GM21825 (cell line): Measurements from ENCODE around the gene SORL1.

Experiments
- ATAC-seq: cut with Tn5 transposase; IDR thresholded peaks from one replicate; pipeline ENCODE4 v1.9.1; 2021; ENCODE audit warnings: mild to moderate bottlenecking, moderate library complexity; ENCODE audit not compliant: unreplicated experiment

Gene SORL1

DNA sequence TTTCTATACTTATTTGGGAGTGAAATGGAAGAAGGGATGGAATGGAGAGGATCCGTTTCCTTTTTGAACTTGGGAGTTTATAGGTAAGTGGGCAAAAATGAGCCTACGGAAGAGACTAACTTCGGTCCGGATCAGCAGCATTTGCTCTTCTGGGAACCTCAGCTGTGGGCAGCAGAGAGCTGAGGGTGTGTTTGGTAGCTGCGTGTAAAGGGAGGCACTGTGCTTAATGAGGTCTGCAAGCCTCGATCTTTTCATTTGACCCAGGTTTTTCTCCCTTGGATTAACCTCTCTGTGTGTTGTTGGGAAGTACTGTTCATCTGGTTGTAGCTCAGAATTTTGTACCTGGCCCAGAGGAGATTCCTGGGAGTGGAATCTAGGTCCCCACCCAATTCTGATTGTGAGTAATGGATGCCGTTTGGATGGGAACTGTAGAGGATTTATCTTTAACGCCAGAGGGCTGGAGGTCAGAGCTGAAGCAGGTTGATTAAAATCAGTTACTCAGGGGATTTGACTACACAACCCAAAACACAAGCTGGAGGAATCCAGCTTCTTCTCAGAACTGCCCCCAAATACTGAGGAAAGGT lies 202.2 kb downstream of the SORL1 start:
- no peak for ATAC-seq

GRCh38 chr11:121654843-121655536 lies 202.9 kb downstream of the SORL1 start:
- ATAC-seq = no peak

DNA sequence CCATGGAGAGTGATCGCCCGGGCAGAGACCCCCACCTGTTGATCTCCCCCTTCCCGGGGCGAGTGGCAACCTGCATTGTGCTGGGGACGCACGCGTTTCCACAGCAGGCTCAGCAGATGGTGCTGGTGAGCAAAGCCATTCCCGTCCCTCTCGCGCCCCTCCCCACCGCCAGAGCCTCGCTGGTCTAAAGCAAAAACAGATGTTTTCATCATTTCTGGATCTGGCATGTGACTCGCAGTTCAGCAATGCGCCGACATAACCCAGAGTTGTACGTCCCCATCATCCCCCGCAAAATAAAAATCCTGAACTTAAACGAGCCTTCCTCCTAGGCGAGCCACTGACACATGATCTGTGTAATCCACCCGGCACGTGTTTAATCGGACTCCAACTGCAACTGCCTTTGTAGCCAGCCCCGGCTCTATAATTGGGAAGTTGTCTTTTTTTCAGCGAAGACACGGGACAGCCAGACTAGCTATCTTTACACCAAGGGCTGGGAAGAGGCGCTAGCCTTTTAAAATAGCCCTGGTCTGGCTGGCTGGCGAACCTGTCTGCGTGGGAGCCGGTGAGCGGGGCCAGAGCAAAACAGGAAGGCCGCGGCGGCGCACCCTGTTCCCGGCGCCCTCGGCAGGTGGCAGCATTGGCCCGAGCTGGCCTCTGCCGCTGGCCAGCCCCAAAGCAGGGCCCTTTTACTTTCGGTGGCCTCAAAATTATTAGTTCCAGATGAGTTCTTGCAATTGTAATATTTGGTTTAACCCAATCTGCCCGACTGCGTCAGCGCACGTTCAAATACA lies 203.6 kb downstream of the SORL1 start:
- peak; percentile 88 for ATAC-seq

GRCh38 chr11:121656328-121657090 lies 204.4 kb downstream of the SORL1 start:
- no peak for ATAC-seq

- no peak for ATAC-seq
Measured at GRCh38 chr11:121657146-121657545, 205.0 kb downstream of the SORL1 start.

- ATAC-seq = no peak
Measured at GRCh38 chr11:121659811-121660210, 207.7 kb downstream of the SORL1 start.

DNA sequence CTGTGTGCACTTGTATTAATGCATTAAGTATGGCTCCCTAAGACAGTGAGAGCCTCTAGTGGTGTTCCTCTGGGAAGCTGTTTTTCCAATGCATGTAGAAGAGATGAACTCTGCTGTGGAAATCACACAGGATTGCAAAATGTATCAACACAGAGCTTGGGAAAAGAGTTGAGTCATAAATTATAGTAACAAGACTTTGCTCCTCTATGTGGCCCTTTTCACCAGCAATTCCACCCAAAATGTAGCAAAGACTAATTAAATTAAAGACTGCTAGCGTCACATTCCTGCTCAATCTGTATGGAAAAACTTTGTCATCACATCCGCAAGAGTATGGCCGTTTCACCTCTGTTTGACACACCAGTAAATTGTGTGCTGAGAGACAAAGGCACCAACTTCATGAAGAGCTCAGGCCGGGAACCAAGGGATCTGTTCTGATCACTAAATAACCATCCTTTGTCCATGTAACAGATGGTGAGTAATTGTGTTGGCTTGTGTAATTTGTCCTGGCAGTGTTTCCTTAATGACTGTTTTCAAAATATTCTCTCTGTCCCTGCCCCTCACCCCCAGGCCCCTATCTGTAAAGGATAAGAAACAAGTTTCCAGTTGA lies 209.9 kb downstream of the SORL1 start:
- no peak for ATAC-seq

DNA sequence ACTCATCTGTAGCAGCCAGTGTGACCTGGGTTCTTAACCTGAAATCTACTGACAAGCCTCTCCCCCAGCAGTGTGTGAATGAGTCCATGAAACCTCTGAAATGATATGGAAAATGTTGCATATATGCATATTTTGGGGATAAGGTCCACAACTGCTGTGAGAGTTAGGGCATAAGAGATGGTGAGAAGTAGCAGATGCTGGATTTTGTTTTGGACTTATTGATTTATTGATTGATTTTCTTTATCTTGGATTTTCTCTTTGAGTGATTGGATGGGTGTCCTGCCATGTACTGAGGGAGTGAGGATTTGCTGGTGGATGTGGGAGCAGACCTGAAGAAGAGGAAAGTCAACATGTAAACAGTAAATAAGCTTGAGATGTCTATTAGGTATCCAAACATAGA lies 212.0 kb downstream of the SORL1 start:
- ATAC-seq = no peak

DNA sequence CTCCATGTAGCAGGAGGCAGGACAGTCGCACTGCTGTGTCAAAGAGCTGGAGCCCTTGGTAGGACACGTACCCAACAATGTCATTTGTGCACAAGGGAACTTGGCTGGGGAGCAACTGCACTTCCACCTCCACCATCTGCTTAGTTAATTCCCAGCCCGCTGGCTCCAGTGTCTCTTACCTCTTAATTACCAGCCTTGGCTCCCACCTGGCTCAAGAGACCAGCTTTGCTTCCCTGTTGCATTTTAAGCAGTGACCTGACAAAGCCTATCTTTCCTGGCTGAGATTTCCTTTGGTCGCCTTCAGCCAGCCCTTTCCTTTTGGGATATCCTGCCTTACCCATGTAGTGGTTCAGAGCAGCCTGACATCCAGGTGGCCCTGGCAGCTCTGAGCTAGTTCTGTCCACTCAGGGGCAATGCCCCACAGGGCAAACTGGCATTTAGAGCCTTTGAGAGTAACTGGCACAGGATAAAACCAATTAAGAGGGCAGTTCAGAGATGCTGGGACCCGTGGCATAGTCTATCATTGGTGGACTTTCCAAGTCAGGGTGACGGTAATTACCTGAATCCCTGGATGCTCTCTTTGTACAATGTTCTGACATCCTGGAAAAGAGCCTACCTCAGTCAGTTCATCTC lies 213.2 kb downstream of the SORL1 start:
- no peak for ATAC-seq

GRCh38 chr11:121667836-121668235 lies 215.7 kb downstream of the SORL1 start:
- no peak for ATAC-seq

DNA sequence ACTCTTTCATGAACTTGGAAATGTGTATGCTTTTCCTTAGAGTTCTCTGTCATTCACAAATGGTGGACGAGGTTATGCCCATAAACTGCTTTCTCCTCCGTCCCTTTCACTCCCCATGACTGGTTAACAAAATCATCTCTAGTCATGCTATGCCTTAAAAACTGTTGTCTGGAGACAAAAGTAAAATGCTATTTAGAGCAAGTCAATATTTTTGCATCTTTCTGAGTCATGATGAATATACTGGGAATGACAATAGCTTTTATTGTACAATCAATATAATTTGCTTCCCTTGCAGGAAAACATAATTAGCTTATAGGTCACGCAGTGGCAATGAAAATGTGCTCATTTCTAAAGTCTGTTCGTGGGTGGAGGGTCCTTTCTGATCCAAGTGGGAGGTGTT lies 217.3 kb downstream of the SORL1 start:
- ATAC-seq = no peak

DNA sequence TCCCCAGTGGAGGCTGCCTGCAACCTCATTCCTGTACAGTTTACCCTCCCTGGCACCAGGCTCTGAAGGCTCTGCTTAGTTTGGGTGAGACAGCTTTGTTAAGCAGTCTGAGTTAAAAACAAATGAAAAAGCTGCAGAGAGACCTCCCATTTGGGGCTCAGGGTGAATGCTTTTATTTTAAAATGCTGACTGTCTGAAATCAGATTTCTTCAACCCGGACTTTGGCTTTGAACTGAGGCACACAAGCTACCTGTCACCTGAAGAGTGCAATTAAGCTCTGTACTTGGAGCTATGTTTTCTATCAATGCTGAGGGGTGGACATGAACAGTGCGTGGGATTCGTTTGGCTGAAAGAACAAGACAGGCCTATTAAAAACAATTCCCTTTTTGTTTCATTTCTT lies 218.2 kb downstream of the SORL1 start:
- no peak for ATAC-seq

GRCh38 chr11:121670805-121671282 lies 218.7 kb downstream of the SORL1 start:
- ATAC-seq = no peak

DNA sequence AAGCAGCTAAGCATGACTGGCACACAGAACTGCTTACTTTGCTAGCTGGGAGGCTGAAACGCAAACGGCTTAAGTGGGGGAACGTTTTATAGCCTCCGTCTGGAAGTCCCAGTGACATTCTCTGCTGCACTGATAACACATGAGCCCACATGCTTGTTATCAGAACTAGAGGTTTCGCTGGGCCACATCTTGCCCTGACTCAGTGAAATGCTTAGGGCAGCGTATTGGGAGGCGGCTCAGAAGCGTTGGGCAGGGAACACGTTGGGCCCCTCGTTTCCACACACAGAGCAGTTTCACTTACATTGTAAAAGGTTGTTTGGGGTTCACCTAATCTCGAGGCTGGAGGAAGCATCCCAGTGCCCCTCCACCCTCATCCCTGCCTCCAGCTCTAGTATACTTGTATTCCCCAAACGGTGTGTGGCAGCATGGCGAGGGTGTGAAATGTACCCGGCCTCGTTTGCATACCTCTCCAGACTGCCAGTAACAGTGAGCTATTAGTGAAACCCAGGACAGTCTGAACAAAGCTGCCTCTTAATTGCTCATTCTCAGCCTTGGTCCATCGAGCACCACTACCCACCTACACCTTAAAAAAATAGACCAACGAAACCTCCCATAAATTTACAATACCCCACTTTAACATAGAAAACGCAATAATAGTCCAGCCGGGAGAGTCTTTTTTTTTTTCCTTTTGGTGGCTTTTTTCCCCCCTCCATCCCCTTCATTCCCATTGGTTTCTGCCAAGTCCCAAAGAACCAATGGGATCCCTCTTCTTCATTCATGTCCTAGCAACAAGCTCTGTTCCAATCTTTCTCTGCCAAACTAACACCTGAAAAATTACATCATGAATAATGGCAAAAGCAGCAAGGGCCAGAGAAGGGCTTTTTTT lies 219.4 kb downstream of the SORL1 start:
- ATAC-seq = no peak

- no peak for ATAC-seq
Measured at GRCh38 chr11:121672630-121673487, 220.7 kb downstream of the SORL1 start.

DNA sequence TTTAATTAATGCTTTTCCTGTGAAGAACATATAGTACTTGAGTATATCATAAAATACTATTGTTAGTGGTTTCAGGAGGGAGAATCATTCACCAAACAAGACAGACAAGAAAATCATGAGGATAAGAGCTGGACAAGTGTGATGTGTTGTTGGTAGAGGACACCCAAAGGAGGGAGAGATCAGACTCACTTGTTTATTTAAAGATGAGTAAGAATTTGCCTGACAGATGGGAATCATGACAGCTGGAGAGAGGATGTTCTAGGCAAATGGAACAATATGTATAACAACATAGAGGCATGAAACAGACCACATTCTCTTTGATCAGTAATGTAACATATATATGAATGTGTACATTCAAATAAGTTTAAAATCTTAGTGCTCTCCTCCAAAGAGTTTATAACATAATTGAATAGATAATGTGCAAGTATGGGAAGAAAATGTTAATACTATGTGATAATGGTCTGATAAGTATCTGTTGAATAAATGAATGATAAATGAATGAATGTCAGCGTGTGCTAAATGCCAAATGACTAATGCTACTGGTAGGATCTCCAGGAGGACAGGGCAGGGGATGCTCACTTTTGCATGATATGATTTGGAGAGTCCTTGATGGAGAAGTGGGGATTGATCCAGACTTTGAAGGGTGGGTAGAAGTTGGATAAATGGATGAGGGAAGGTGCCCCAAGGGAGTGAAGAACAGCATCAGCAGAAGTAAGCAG lies 229.6 kb downstream of the SORL1 start:
- ATAC-seq = no peak
